Heart right ventricle (tissue), 16 donors: Measurements from ENCODE around the gene TTLL5. TPM values are rescaled to one million over a fixed set of nuclear protein-coding genes. Genes with fewer than 3 reads are reported as not detected.

Source experiments
- ATAC-seq, 8 donors: fragments of 200-7000 bp; cut with Tn5 transposase; one replicate each; pipeline ENCODE4 v1.9.1; 2020; ENCODE audit warnings: mild to moderate bottlenecking in 8 of 8, moderate library complexity in 8 of 8, moderate number of reproducible peaks in 1 of 8
- DNase-seq, 2 donors: peaks; one replicate each; pipeline ENCODE4 v3.0.0-alpha.2; 2020
- H3K27ac ChIP-seq, 10 donors: fragments of 200-600 bp; sonication (generic) in 2 of 10; one replicate each; pipeline versions ENCODE4 v1.5.0 to v1.8.0; 2020 to 2022; ENCODE audit warnings: mild to moderate bottlenecking in 3 of 10
- H3K27me3 ChIP-seq, 7 donors: fragments of 200-600 bp; one replicate each; pipeline ENCODE4 v1.8.0; 2021 to 2022; ENCODE audit warnings: mild to moderate bottlenecking in 2 of 7
- H3K36me3 ChIP-seq, 9 donors: fragments of 200-600 bp; sonication (generic) in 1 of 9; one replicate each; pipeline versions ENCODE4 v1.5.0 to v1.8.0; 2020 to 2022; ENCODE audit warnings: mild to moderate bottlenecking in 2 of 9
- H3K4me1 ChIP-seq, 9 donors: fragments of 200-600 bp; sonication (generic) in 1 of 9; one replicate each; pipeline versions ENCODE4 v1.5.0 to v1.8.0; 2020 to 2022; ENCODE audit warnings: mild to moderate bottlenecking in 4 of 9
- H3K4me3 ChIP-seq, 10 donors: fragments of 200-600 bp; sonication (generic) in 2 of 10; one replicate each; pipeline versions ENCODE4 v1.5.0 to v1.8.0; 2020 to 2022; ENCODE audit warnings: mild to moderate bottlenecking in 7 of 10, moderate library complexity in 2 of 10
- H3K9me3 ChIP-seq, 11 donors: fragments of 200-600 bp in 10 of 11; sonication (generic) in 2 of 11; one replicate each; pipeline versions ENCODE4 v1.5.0 to v1.8.0; 2013 to 2022; ENCODE audit warnings: mild to moderate bottlenecking in 2 of 11, control low read depth in 1 of 11, moderate library complexity in 1 of 11
- WGBS, 2 donors: extraction: QIAGEN DNeasy Blood & Tissue Kit; methylation state at CpG; one replicate each; pipeline ENCODE4 v1.1.7; 2013; ENCODE audit warnings: inconsistent platforms in 1 of 2; 5-methylcytosine and 5-hydroxymethylcytosine counted together
- intact Hi-C, 10 donors: fragments of 100-400 bp; cut with DNase I; formaldehyde crosslinking; loops; one replicate each; pipeline versions ENCODE4 v1.11.1 to v1.14.2; 2022
- polyA plus RNA-seq, 2 donors: library from polyadenylated mRNA; stranded (reverse); fragments of 200-250 nt; gene quantifications; one replicate each; pipeline ENCODE4 v1.2.3, GENCODE V29; 2013
- total RNA-seq, 10 donors: library from RNA; stranded (reverse); fragmentation: NEBNext Ultra II Directional in 3 of 10; extraction: Animal tissue kit (Norgen Biotek cat#: 25700) in 3 of 10; gene quantifications; one replicate each; pipeline versions ENCODE4 v1.2.1 to v1.2.4, GENCODE V29; 2021 to 2023
- TF ChIP-seq, protein P1 (sequence below), 9 donors: fragments of 200-600 bp; sonication (generic) in 2 of 9; IDR thresholded peaks; one replicate each; pipeline versions ENCODE4 v1.5.0 to v1.8.0; 2021 to 2022; ENCODE audit warnings: antibody characterized with exemption in 9 of 9, mild to moderate bottlenecking in 5 of 9, moderate library complexity in 1 of 9
- donor health status: Arrhythmogenic right ventricular cardiomyopathy.
- donor health status: ischemic (EF 13 %, LVEDD 7.1; RV severe dilation, severe dysfunction).
- donor health status: healthy with polysubstance abuse.
- donor health status: DM: no; HTN: yes; CAD: no.
- donor health status: DM: no; HTN: no; CAD: no.
- donor health status: ischemic (EF 25% LVEDD 6.9; RV normal size, moderate dysfunction).
- donor health status: ischemic (EF 25% LVEDD 5.7; RV mildly dilated, moderate dysfunction).
- donor health status: healthy.
- donor health status: DM: yes; HTN: yes; CAD: no.
- donor health status: Ischemic cardiomyopathy.
- donor health status: ischemic (EF 35%, LVEDD 5.7; RV mildly dilated, moderate dysfunction).
- donor health status: nonischemic (EF 11% LVEDD 7.7; RV severe dilation, severe dysfunction).
- donor health status: DM: yes; HTN: yes; CAD: no.
- donor health status: PGD.
- donor health status: ischemic (EF 29% LVEDD 5.4; RV normal size, mild dysfunction).
- donor health status: nonischemic (EF 23%, LVEDD 6.1; RV moderate dilation, normal function).

The TTLL5 gene
- total and polyA plus RNA-seq, 12 donors: 5.6 to 24.7 (median 17.6) TPM

DNA sequence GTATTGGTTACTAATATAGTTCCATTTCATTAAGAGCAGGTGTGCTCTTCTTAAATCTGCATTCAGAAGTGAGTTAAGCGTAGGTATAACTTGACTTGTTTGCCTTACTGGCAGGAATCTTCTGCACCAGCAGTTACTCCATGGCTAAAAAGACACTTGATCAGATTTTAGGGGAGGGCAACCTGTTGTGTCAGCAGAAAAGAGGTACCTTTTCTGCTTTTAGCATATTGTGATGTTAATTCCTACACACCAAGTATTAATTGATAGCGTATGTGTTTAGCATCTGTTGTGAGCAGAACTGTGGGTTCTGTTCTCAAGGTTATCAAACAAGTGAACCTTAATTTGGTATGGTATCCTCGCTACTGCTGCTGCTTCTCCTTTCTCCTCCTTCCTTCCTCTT lies 38.3 kb downstream of the TTLL5 start:
- intact Hi-C loops: no loop called here
- ATAC-seq (no peak), DNase-seq (no peak)
- peaks cover 0 to 48% (median 7%) of the 10 kb centered on the region in 9 donors for H3K36me3 ChIP-seq
- WGBS, 2 donors: 94 to 96% methylated on average over 3 of the region's 3 CpGs
- no peaks in the 10 kb centered on the region for H3K27me3 ChIP-seq
- TF ChIP-seq, protein P1, sequence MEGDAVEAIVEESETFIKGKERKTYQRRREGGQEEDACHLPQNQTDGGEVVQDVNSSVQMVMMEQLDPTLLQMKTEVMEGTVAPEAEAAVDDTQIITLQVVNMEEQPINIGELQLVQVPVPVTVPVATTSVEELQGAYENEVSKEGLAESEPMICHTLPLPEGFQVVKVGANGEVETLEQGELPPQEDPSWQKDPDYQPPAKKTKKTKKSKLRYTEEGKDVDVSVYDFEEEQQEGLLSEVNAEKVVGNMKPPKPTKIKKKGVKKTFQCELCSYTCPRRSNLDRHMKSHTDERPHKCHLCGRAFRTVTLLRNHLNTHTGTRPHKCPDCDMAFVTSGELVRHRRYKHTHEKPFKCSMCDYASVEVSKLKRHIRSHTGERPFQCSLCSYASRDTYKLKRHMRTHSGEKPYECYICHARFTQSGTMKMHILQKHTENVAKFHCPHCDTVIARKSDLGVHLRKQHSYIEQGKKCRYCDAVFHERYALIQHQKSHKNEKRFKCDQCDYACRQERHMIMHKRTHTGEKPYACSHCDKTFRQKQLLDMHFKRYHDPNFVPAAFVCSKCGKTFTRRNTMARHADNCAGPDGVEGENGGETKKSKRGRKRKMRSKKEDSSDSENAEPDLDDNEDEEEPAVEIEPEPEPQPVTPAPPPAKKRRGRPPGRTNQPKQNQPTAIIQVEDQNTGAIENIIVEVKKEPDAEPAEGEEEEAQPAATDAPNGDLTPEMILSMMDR (IDR thresholded peaks at IDR 0.05): no peak
- peaks cover 0 to 14% (median 4%) of the 10 kb centered on the region in 11 donors for H3K9me3 ChIP-seq
- H3K4me3 ChIP-seq: no peak overlapping the region
- no peak overlapping the region for H3K27ac ChIP-seq
- H3K4me1 ChIP-seq: peaks cover 0 to 20% (median 13%) of the 10 kb centered on the region in 9 donors

DNA sequence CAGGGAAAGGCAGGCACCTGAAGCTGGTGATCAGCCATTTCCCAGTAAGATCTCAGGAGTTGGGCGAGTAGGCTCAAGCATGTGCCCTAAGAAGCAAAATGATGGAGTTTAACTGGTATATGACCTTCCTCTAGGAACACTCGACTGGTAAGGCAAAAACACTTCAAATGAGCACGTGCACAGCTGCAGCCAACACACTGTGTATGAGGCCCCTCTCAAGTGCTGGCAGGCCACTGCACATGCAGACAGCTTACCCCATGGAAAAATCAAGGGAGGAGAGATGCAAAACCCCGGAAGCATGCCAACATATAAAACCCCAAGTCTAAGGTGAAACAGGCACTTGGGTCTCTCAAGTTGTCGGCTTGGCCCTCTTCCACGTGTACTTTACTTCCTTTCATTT lies 39.2 kb downstream of the TTLL5 start:
- H3K9me3 ChIP-seq: peaks cover 0 to 7% (median 0%) of the 10 kb centered on the region in 11 donors
- H3K27ac ChIP-seq: no peak overlapping the region
- 70 to 88% methylated on average over 6 of the region's 6 CpGs for WGBS, 2 donors
- peaks cover 0 to 25% (median 13%) of the 10 kb centered on the region in 9 donors for H3K4me1 ChIP-seq
- intact Hi-C loops: loop anchor here in 5 of 10 donors (10.0 kb wide), 4 partner anchors 95 to 655 kb away; no protein-coding TSS in a partner anchor
- no peak overlapping the region for H3K4me3 ChIP-seq
- no peak for ATAC-seq
- H3K27me3 ChIP-seq: no peaks in the 10 kb centered on the region
- no peak for DNase-seq
- peaks cover 0 to 43% (median under 1%) of the 10 kb centered on the region in 9 donors for H3K36me3 ChIP-seq
- TF ChIP-seq, protein P1 (IDR thresholded peaks at IDR 0.05): no peak

- intact Hi-C loops: loop anchor here in 5 of 10 donors (10.0 kb wide), 4 partner anchors 93 to 653 kb away; no protein-coding TSS in a partner anchor
- ATAC-seq (peak; percentile 70 to 95 (median 83)), DNase-seq (no peak)
- Histone ChIP-seq H3K36me3 (peaks cover 0 to 43% (median 0%) of the 10 kb centered on the region in 9 donors), H3K27ac (peak overlapping the region in 6 of 10 donors; percentile 32 to 68 (median 50)), H3K27me3 (no peaks in the 10 kb centered on the region), H3K4me3 (no peak overlapping the region), H3K9me3 (peaks cover 0 to 5% (median 0%) of the 10 kb centered on the region in 11 donors), H3K4me1 (peaks cover 0 to 29% (median 15%) of the 10 kb centered on the region in 9 donors)
- WGBS, 2 donors: 41 to 45% methylated on average over 2 of the region's 2 CpGs
- TF ChIP-seq, protein P1 (IDR thresholded peaks at IDR 0.05): no peak
These were observed 41.1 kb downstream of the TTLL5 start for GRCh38 chr14:75702122-75702521.

DNA sequence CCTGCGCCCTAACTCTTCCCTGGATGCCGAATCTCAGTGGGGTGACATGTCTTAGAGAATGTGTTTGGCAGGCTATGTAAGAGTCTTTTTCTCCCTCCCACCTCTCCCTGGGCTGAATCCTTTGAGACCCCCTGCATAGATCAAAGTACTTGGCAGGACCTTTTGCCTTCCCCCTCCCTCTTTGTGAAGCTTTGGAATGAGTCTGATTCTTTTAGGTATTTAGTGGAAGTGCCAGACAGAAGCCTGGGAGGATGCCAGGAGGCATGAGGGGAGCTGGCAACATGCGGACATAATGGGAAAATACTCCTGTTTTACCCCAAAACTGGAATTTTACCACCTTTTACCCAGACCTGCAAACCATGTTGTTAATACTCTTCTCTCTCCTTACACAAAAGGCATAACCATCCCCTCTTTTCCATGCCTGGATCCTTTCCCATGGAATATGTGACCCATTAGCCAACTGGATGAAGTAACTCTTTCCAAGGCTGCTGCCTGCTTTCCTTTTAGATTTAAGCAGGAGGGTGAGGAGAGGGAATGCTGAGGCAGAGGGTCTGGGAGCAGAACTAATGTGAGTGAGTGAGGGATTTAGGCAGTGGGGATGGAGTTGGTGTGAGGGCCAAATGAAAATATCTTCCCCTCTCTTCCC lies 41.7 kb downstream of the TTLL5 start:
- H3K36me3 ChIP-seq: peaks cover 0 to 48% (median 0%) of the 10 kb centered on the region in 9 donors
- WGBS, 2 donors: 73 to 78% methylated on average over 3 of the region's 3 CpGs
- ATAC-seq (peak; percentile 31 to 71 (median 66)), DNase-seq (no peak)
- H3K4me1 ChIP-seq: peaks cover 0 to 29% (median 15%) of the 10 kb centered on the region in 9 donors
- H3K27me3 ChIP-seq: no peaks in the 10 kb centered on the region
- intact Hi-C loops: loop anchor here in 5 of 10 donors (10.0 kb wide), 4 partner anchors 92 to 652 kb away; no protein-coding TSS in a partner anchor
- peak overlapping the region in 7 of 10 donors; percentile 9 to 68 (median 47) for H3K27ac ChIP-seq
- H3K4me3 ChIP-seq: no peak overlapping the region
- TF ChIP-seq, protein P1 (IDR thresholded peaks at IDR 0.05): no peak
- peaks cover 0 to 5% (median 0%) of the 10 kb centered on the region in 11 donors for H3K9me3 ChIP-seq
